Measurements from ENCODE around the gene ACAD8.

ACAD8 gene

GRCh38 chr11:134235399-134235798 lies 18.0 kb upstream of the ACAD8 start:
- no peaks in the 10 kb centered on the region for H3K27me3 ChIP-seq (replicated peaks; ENCODE audit: insufficient read depth, low read length)
- H3K9me2 ChIP-seq (replicated peaks; ENCODE audit: insufficient read depth, low read length), result no peaks in the 10 kb centered on the region
- H3K27ac ChIP-seq (ENCODE audit: low read length), result no peak overlapping the region
- no peak overlapping the region for H3K4me2 ChIP-seq (ENCODE audit: low read depth, low read length)
- H3K4me3 ChIP-seq (ENCODE audit: low read length), result no peak overlapping the region
- no peaks in the 10 kb centered on the region for H3F3A ChIP-seq (ENCODE audit: insufficient read depth, low read length)
- H3K9ac ChIP-seq (ENCODE audit: low read length), result no peak overlapping the region
- TF ChIP-seq CTCF (IDR thresholded peaks at IDR 0.05; ENCODE audit: low read length) (no peak), EZH2 (optimal IDR thresholded peaks at IDR 0.05; ENCODE audit: low read depth, low read length) (no peak), EZH2phosphoT487 (IDR thresholded peaks at IDR 0.05; ENCODE audit: low read length) (no peak)
- H3K36me3 ChIP-seq (replicated peaks; ENCODE audit: insufficient read depth, low read length), result no peaks in the 10 kb centered on the region
- H4K20me1 ChIP-seq (ENCODE audit: insufficient read depth, low read length), result no peaks in the 10 kb centered on the region
- H3K9me3 ChIP-seq (replicated peaks; ENCODE audit: insufficient read depth, low read length), result no peaks in the 10 kb centered on the region
- H3K4me1 ChIP-seq (ENCODE audit: low read length), result no peaks in the 10 kb centered on the region
- peaks cover 52% of the 10 kb centered on the region for H3K79me2 ChIP-seq (ENCODE audit: low read length)
- no peak overlapping the region for H2AFZ ChIP-seq (ENCODE audit: low read length)
- no peak for DNase-seq

- TF ChIP-seq EZH2 (optimal IDR thresholded peaks at IDR 0.05; ENCODE audit: low read depth, low read length) (no peak), CTCF (IDR thresholded peaks at IDR 0.05; ENCODE audit: low read length) (no peak), EZH2phosphoT487 (IDR thresholded peaks at IDR 0.05; ENCODE audit: low read length) (no peak)
- Histone ChIP-seq H3K36me3 (replicated peaks; ENCODE audit: insufficient read depth, low read length) (no peaks in the 10 kb centered on the region), H3K4me2 (ENCODE audit: low read depth, low read length) (no peak overlapping the region)
These were observed 16.4 kb upstream of the ACAD8 start for GRCh38 chr11:134236834-134237556.

GRCh38 chr11:134237557-134237922 lies 15.8 kb upstream of the ACAD8 start:
- H3K4me1 ChIP-seq (ENCODE audit: low read length), result no peaks in the 10 kb centered on the region
- no peak overlapping the region for H3K27ac ChIP-seq (ENCODE audit: low read length)
- no peaks in the 10 kb centered on the region for H3K9me2 ChIP-seq (replicated peaks; ENCODE audit: insufficient read depth, low read length)
- H3K9ac ChIP-seq (ENCODE audit: low read length), result no peak overlapping the region
- no peaks in the 10 kb centered on the region for H3K36me3 ChIP-seq (replicated peaks; ENCODE audit: insufficient read depth, low read length)
- no peak for TF ChIP-seq EZH2phosphoT487 (IDR thresholded peaks at IDR 0.05; ENCODE audit: low read length)
- TF ChIP-seq CTCF (IDR thresholded peaks at IDR 0.05; ENCODE audit: low read length), result no peak
- no peak for TF ChIP-seq EZH2 (optimal IDR thresholded peaks at IDR 0.05; ENCODE audit: low read depth, low read length)
- no peaks in the 10 kb centered on the region for H3K27me3 ChIP-seq (replicated peaks; ENCODE audit: insufficient read depth, low read length)
- H4K20me1 ChIP-seq (ENCODE audit: insufficient read depth, low read length), result no peaks in the 10 kb centered on the region
- no peak for DNase-seq
- H3K4me3 ChIP-seq (ENCODE audit: low read length), result no peak overlapping the region
- no peaks in the 10 kb centered on the region for H3F3A ChIP-seq (ENCODE audit: insufficient read depth, low read length)
- H3K9me3 ChIP-seq (replicated peaks; ENCODE audit: insufficient read depth, low read length), result no peaks in the 10 kb centered on the region
- H3K79me2 ChIP-seq (ENCODE audit: low read length), result peaks cover 31% of the 10 kb centered on the region
- H2AFZ ChIP-seq (ENCODE audit: low read length), result no peak overlapping the region
- H3K4me2 ChIP-seq (ENCODE audit: low read depth, low read length), result no peak overlapping the region

More at GRCh38 chr11:134236834-134237556, 16.4 kb upstream of the ACAD8 start:
- Histone ChIP-seq H3K27me3 (replicated peaks; ENCODE audit: insufficient read depth, low read length) (no peaks in the 10 kb centered on the region), H3K9ac (ENCODE audit: low read length) (no peak overlapping the region), H3K9me3 (replicated peaks; ENCODE audit: insufficient read depth, low read length) (no peaks in the 10 kb centered on the region), H3K79me2 (ENCODE audit: low read length) (peaks cover 36% of the 10 kb centered on the region), H3K9me2 (replicated peaks; ENCODE audit: insufficient read depth, low read length) (no peaks in the 10 kb centered on the region), H3F3A (ENCODE audit: insufficient read depth, low read length) (no peaks in the 10 kb centered on the region), H2AFZ (ENCODE audit: low read length) (no peak overlapping the region), H3K4me1 (ENCODE audit: low read length) (no peaks in the 10 kb centered on the region), H3K27ac (ENCODE audit: low read length) (no peak overlapping the region), H4K20me1 (ENCODE audit: insufficient read depth, low read length) (no peaks in the 10 kb centered on the region), H3K4me3 (ENCODE audit: low read length) (no peak overlapping the region)
- DNase-seq, result no peak

All from MM.1S (cell line).